Measurements from ENCODE around the gene TEAD2.

Gene TEAD2

DNA sequence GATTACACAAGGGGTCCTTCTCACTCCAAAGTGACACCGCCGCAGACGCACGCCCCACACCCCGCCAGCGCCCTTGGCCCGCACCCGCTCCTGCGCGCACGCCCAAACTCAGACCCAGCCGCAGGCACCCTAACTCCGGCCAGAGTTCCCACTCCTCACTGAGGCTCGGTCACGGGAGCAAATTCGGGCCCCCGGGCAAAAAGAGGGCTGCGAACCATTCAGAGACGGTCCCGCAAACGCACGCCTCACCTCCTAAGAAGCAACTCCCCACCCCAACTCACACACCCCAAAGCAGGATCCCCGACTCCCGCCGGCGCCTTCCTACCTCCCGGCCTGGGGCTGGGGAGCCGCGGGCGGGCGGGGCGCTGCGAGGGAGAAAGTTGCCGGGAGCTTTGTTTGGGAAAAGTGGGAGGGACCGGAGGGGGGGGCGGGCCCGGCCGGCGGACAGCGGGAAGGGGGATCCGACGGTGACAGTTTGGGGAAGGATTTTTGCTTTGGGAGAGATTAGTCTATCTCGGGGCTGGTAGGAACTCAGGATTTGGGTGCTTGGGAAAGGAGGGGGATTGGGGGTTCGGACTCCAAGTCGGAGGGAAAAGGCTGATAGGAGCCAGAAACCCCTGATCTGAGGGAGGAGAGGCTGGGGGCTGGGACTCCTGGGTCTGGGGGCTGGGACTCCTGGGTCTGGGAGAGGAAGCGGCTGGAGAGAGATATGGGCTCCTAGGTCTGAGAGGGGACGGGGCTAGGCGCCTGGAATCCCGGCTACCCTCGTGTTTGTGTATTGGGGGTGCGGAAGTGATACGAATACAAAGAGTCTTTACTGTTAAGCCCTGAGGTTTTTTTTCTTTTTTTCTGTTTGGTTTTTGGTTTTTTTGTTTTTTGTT is at the start of gene TEAD2:
TSS of gene TEAD2 (minus strand) at position 369 of the 881 bp plus-strand sequence. CDS start 2,341 bp downstream, outside the sequence.
- peak; percentile 42 for DNase-seq (ENCODE audit: low read depth)

DNA sequence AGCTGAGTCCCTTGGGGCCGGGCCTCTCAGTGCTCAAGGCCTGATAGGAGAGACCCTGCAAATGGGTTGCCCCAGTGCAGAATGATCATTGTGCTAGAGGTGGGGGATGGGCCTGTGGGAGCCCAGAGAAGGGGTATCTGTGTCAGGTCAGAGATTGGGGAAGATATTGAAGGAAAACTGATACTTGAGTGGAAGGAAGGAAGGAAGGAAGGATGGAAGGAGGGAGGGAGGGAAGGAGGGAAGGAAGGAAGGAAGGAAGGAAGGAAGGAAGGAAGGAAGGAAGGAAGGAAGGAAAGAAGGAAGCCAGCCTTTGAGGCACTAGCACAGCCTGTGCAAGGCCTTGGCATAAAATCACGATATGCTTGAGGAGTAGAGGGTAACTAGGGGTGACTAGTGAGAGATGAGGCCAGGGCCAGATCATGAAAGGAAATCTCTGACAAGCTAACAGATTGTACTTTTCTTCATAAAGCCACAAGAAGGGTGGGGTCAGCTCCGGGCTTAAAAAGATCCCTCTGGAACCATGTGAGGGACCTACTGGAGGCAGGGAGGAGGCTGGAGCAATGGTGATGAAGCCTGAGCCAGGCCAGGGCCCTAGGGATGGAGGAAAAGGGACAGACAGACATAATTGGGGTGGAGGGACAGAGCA is 49.6 kb upstream of the TEAD2 start:
- no peak for DNase-seq (ENCODE audit: low read depth)

DNA sequence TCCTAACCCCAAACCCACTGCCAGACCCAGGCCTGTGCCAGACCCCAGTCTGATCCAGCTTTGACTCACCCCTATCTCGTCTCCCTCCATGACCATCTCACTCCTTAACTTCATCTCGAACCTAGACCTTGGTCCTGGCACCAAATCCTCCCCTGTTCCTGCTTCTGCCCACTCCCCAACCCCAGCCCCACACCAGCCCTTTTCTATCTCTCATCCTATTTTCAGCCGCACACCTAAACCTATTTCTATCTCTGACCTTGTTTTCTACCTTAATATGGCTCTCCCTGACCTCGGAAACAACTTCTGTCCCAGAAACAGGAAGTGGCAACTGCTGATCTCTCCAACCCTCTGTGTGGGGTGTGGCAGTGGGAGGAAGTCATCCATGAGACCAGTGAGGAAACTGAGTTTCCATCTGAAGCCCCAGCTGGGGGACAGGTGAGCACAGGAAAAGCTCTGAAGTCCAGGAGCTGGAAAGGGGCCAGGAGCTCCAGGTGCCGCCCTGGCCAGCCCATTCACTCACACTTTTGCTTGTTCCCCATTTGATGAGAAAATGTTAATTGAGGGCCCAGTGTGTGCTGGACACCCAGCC is 47.3 kb upstream of the TEAD2 start:
- no peak for DNase-seq (ENCODE audit: low read depth)

DNA sequence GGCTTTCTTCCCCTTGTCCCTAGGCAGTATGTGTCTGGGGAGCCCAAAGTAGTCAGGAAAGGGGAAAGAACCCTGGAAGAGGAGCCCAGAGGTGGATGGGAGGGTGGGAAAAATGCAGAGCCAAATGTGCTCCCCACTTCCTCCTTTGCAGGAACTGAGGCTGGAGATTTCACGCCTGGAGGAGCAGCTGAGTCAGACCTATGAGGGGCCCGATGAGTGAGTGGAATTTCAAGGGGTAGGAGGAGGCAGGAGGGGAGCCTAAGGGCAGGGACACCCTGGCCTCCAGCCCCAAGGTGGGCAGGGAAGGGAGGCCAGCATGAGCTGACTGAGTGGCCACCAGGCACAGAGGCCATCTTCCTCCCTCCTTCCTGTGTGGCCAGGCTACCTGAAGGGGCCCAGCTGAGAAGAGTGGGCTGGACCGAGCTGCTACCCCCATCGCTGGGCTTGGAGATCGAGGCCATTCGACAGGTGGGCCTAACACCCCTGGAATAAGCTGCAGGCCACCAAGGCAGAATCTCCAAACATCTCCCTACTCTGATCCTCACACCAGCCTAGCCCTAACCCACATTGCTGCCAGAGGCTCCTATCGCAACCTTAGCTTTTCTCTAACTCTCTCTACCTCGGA is 46.7 kb upstream of the TEAD2 start:
- DNase-seq (ENCODE audit: low read depth), result no peak

DNA sequence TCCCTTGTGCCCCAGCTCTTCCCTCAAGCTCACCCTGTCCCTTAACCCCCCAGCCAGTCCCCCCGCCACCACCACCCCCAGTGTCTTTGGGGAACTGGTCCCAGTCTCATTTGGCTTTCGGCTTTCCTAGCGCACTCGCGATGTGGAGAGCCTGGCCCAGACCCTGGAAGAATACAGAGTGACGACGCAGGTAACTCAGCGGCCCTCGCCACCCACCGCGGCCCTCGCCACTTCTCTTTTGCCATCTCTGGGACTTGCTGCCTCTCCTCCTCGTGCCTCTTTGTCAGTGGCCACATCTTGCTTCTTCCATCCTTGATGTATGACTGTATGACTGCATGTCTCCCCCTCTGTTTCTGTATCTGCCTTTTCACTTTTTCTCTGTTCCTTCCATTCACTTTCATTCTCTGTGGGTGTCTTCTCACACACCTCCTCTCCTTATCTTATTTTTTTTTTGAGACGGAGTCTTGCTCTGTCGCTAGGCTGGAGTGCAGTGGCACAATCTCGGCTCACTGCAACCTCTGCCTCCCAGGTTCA is 45.3 kb upstream of the TEAD2 start:
- no peak for DNase-seq (ENCODE audit: low read depth)

DNA sequence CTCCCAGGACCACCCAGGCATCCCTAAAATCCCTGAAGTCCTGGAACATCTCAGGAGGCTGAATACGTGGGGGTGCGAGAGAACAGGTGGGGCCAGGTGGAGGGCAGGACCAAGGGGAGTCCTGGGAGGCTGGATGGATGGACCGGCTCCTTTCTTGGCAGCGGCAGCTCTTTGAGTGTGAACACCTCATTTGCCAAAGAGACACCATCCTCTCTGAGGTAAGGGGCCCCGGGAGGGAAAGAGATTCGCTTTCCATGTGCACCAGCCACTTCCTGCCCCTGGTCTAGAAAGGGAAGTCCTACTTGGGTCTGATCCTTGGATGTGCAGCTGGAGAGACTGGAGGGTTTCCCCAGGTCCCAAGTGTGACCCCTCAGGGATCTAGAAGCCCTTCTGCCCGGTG is 44.9 kb upstream of the TEAD2 start:
- DNase-seq (ENCODE audit: low read depth), result no peak

DNA sequence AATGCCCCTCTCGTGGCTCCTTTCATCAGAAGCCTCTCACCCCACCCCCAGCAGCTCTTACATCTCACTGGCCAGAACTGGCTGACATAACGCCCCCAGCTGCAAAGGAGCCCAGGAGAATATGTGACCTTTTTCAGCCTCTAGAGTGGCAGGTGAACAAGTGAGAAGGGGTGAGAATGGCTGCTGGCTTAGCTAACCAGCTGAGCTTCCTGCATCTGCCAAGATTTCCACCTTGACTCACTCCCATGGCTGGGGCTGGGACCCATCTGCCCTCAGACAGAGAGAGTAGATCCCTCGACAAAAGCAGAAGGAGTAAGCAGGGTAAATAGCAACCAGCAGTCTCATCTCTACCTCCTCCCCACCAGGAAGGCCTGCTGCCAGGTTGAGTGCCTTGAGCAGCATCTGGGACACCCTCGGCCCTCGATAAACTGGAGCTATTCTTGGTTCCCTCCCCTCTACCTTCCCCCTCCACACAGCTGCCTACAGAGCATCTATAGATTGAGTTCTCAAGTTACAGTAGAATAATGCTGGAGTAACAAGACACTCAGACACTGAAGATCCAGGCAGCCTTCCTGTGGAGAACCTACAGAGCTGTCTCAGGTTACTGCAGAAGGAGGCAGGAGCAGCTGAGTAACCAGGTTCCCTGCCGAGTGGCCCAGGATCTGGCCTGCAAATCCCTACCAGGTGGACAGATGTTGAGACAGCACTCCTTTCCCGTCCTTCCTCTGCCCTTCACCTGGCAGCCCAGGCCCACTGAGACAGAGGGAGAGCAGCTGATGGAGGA is 41.4 kb upstream of the TEAD2 start:
- no peak for DNase-seq (ENCODE audit: low read depth)

DNA sequence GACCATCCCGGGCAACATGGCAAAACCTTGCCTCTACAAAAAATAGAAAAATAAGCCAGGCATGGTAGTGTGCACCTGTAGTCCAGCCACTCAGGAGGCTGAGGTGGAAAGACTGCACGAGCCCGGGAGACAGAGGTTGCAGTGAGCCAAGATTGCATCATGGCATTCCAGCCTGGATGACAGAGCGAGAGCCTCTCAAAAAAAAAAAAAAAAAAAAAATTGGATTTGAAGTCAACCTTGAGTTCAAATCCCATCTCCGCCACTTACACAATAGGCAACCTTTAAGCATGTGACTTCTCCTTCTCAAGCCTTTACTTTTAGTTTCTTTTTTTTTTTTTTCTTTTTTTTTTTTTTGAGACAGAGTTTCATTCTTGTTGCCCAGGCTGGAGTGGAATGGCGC is 37.8 kb upstream of the TEAD2 start:
- DNase-seq (ENCODE audit: low read depth), result no peak

DNA sequence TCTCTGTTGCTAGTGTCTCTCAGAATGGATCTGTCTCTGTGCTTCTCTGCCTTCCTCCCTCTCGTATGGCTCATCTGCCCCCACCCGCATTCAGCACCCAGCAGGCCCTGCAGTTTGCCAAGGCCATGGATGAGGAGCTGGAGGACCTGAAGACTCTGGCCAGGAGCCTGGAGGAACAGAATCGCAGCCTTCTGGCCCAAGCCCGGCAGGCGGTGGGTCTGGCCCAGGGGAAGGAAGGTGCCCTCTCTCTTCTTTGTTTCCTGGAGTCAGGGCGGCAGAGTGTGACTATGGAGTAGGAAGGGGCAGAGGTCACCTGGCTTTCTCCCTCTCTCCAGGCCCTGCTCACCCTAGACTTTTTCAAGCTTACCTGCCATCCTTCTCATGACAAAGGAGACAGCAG is 36.7 kb upstream of the TEAD2 start:
- no peak for DNase-seq (ENCODE audit: low read depth)

DNA sequence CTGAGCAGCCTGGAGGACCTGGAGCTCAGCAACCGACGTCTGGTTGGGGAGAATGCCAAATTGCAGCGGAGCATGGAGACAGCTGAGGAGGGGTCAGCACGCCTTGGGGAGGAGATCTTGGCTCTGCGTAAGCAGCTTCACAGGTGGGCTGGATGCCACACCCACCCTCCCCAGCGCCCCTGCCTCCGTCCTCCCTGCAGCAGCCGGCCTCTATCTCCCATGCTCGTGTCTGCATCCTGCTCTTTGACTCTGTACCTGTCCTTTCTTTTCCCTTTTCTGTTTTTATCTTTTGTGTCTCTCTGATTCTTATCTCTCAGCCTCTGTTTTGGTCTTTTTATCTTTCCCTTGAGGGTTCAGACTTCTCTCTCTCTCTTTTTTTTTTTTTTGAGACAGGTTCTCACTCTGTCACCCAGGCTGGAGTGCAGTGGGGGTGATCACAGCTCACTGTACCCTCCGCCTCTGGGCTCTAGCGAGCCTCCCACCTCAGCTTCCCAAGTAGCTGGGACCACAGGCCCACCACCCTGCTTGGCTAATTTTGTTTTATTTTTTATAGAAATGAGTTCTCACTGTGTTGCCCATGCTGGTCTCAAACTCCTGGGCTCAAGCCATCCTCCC is 35.9 kb upstream of the TEAD2 start:
- DNase-seq (ENCODE audit: low read depth), result no peak

DNA sequence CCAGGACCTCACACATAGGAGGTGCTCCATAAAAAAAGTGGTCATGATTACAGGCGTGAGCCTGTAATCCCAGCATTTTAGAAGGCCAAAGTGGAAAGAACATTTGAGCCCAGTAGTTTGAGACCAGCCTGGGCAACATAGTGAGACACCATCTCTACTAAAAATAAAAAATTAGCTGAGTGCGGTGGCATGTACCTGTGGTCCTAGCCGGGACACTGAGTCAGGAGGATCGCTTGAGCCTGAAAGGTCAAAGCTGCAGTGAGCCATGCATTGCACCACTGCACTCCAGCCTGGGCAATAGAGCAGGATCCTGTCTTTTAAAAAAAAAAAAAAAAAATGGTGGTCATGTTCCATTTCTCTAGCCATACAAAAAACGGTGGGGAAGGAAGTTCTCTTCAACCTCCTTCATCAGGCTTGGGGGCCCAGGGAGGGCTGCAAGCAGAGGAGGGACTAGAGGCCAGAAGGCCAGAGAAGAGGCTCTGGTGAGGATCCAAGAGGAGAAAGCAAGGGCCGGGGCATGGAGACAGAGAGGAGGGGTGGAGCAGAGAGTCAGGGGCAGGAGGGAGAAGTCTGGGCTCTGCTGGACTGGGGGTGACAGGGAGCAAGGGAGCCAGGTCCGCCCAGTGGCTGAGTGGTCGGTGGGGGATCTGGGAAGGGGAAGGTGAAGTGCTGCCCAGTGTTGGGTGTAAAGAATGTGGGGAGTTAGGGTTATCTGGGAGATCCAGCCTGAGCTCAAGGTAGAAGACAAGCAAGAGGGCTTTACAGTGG is 34.7 kb upstream of the TEAD2 start:
- no peak for DNase-seq (ENCODE audit: low read depth)

DNA sequence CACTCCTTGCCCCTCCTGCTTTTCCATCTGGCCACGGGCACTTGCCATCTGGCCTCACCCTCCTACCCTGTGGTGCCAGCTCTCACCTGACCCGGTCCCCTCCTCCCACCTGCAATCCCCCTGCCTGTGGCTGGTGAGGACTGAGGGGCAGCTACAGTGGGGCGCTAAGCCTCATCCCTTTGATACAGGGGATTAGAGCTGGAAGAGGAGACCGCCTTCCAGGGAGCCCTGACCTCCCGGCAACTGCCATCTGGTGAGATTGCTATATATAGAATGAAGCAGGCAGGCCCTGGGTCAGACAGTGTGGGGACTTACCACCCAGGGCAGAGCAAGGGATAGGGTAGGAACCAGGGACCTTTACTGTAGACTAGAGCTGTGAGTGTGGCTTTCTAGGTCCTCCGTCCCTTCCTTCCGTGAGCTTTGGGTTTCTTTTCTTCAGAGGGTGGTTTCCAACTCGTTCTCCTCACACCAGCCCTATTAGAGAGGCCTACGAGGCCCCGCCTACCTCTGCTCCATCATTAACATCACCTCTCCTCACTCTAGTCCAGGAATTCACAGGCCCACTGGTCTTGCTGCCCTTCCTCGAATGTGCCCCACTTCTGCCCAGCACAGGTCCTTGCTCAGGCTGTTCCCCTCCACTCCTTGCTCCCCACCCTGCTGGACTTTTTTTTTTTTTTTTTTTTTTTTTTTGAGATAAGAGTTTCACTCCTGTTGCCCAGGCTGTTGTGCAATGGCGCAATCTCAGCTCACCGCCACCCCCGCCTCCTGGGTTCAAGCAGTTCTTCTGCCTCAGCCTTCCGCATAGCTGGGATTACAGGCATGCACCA is 33.6 kb upstream of the TEAD2 start:
- no peak for DNase-seq (ENCODE audit: low read depth)

DNA sequence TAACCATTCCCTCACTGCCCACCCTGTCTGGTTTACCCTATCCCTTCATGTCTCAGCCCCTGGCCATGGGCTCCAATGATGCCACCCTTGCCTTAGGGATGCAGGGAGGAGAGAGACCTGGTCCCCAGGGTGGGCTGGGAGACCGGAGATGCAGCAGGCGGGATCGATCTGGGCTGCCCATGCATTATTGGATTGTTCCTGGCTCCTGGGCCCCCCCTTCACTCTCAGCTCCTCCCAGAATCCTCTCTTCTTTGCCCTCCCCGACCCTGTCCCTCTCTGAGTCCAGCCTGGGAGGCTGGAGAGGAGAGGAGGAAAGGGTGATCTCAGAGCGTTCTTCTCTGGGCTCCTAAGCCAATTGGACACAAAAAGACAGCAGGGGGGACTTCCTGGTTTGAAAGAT is 31.7 kb upstream of the TEAD2 start:
- no peak for DNase-seq (ENCODE audit: low read depth)

DNA sequence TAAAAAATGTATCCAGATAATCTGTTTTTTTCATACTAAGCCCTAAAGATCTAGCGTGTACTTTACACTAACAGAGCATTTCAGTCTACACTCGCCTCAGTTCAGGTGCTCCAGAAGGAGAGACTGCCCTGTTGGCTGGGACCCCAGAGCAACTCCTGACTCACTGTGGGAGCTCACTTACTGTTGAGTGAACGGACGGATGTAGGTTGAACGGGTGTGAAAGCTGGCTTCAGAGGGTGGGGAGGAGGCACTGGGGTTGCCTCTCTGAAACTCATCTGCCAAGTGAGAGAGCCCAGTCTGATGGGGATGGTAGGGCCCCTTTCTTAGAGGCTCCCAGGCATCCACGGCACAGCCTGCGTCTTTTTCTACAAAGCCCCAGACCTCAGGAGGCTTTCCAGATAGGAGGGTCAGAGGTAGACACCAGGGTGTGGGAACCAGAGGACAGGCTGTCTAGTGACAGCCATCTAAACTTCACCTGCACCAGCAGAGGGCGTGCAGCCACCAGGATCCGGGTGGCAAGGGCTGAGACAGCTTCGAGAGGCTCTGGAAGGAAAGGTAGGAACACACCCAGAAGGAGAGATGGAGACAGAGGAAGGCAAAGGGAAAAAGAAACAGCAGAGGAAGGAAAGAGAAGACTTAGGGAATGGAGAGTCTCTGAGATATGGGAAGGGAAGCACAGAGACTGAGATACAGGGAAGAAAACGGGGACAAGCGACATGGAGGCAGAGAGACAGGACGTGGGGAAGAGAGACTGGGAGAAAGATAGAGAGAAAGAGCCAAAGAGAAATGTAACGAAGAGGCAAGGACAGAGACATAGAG is 29.6 kb upstream of the TEAD2 start:
- DNase-seq (ENCODE audit: low read depth), result peak; percentile 52

DNA sequence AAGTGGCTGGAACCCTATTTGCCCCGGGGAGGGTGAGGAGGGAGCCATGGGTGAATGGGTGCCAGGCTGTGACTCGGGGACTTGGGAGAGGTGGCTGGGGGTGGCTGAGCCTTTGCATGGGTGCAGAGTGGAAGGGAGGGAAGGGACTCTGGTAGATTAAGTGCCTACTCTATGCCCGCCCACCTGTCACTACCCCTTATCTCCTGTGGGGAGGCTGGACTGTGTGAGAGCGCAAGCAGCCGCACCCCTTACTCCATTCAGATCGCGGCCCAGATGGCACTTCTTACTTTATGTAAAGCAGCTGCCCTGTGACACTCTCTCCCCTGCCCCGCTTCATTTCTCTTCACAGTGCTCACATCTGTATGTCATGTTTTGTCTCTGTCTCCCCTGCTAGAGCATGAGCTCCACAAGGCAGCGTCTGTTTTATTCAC is 28.7 kb upstream of the TEAD2 start:
- no peak for DNase-seq (ENCODE audit: low read depth)

DNA sequence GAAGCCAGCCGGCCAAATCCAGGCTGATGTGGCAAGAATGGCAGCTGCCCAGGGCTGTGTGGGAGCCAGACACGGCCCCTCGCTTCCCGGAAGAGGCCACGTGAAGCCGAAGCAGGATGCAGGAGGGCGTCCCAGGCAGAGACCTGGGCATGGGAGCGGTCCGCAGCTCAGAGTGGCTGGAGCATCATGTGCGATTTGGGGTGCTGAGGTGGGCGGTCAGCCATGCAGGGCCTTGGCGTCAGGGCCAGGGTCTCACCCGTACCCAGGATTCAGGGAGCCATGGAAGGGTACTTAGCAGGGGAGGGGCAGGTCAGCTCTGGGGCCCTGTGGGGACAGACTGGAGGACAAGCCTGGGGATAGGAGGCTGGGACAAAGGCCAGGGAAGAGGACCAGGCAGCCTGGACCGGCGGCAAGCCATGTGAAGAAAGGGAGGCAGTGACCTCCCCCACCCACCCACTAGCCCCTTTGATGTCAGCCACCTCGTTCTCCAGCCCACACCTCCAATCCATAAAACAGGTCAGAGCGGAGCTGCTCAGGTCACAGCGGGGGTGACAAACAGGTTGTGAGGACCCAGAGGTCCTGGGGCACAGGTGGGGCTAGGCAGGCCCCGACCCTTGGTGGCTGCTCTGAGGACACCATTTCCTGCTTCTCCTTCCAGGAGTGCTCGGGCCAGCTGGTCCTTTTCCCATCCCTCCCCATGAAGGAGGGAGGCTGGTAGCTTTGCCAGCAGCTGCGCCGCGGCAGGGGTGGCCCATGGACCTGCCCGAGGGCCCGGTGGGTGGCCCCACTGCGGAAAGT is 28.1 kb upstream of the TEAD2 start:
- no peak for DNase-seq (ENCODE audit: low read depth)

DNA sequence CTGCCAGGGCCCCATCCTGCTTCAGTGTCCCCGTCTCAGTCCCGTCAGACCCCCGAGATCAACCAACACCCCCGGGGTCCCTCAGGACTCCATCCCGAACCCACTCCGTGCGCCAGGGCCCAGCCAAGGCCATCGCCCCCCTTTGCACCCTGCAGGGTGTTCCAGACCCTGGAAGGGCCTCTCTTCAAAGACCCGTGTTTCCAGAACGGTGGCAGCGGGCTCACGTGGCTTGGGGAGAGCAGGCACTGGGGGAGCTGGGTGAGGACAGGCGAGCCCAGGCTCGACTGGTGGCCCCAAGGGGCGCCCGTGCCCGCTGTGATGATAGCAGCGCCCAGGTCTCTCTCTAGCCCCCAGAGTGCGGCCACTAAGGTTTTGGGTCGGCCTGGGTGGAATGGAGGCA is 27.2 kb upstream of the TEAD2 start:
- no peak for DNase-seq (ENCODE audit: low read depth)

DNA sequence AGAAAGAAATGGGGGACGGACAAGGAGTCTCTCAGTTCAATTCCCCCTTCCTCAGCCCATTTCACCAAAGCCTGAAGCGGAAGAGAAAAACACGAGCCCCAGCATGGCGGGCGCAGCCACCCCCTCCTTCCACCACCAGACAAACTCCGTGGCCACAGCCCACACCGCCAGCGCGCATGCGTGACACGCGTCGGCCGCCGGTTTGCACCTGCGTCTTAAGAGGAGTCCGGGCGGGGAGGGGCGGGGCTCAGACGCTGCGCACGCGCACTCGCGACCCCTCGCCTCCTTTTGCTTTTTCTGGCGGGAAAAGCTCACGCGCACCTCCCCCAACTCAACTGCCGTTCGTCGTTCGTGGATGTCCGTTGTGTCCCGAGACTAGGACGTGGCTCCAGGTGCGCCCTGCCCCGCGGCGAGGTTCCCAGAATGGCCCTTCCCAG is 25.7 kb upstream of the TEAD2 start, which contains the start of gene KASH5:
TSS of gene KASH5 (plus strand) at position 314 of the 437 bp plus-strand sequence. CDS start 2,635 bp downstream, outside the sequence.
- DNase-seq (ENCODE audit: low read depth), result peak; percentile 50

Measured in fibroblast of gingiva (primary cell).